ENCODE measurements around the gene FAM234B. TPM values are rescaled to one million over a fixed set of nuclear protein-coding genes. Genes with fewer than 3 reads are reported as not detected.

The FAM234B gene
- total RNA-seq, 1 donor from 2014 or later = 9.5 TPM

DNA sequence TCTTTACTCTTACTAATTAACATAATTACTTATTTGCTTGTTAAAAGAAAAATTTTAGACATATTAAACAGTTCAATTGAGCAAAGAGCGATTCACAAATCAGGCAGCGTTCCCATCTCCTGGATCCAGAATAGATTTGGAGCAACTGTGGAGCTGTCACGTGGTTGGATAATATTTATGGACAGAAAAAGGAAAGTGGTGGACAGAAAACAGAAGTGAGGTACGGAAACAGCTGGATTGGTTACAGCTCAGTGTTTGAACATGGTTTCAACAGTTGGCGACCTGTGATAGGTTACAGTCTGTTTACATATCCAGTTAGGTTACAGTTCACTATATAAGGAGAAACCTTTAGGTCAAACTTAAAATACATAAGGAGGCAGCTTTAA lies 19.7 kb upstream of the FAM234B start:
- Mint-ChIP-seq H3K27ac (no peak overlapping the region), H3K27me3 (ENCODE audit: low read depth) (no peaks in the 10 kb centered on the region), H3K9me3 (no peaks in the 10 kb centered on the region), H3K4me3 (no peak overlapping the region), H3K36me3 (no peaks in the 10 kb centered on the region), H3K4me1 (no peaks in the 10 kb centered on the region)
- DNase-seq (ENCODE audit: low spot score in 2 of 2, unreplicated experiment in 2 of 2) = no peak
- TF ChIP-seq, protein P1, sequence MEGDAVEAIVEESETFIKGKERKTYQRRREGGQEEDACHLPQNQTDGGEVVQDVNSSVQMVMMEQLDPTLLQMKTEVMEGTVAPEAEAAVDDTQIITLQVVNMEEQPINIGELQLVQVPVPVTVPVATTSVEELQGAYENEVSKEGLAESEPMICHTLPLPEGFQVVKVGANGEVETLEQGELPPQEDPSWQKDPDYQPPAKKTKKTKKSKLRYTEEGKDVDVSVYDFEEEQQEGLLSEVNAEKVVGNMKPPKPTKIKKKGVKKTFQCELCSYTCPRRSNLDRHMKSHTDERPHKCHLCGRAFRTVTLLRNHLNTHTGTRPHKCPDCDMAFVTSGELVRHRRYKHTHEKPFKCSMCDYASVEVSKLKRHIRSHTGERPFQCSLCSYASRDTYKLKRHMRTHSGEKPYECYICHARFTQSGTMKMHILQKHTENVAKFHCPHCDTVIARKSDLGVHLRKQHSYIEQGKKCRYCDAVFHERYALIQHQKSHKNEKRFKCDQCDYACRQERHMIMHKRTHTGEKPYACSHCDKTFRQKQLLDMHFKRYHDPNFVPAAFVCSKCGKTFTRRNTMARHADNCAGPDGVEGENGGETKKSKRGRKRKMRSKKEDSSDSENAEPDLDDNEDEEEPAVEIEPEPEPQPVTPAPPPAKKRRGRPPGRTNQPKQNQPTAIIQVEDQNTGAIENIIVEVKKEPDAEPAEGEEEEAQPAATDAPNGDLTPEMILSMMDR (IDR thresholded peaks at IDR 0.05; ENCODE audit: unreplicated experiment) = no peak

DNA sequence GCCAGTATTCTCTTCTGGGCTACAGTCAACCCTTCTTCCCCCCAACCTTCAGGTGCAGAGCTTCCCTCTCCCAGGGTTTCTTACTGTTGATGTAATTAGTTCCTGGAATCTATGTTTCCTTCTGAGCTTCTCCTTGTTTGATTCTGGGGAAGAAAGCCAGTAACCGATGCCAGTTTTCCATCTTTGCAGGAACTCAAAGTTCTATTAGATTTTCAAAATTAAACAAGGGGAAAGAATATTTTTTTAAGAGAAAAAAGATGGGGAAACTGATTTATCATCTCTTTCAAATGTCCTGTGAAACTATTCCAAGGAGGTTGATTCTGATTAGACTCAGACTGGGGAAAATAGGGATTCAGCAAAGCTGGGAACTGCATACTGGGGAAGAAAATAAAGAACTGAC lies 17.9 kb upstream of the FAM234B start:
- Mint-ChIP-seq H3K36me3 (no peaks in the 10 kb centered on the region), H3K4me1 (no peaks in the 10 kb centered on the region), H3K27ac (no peak overlapping the region), H3K27me3 (ENCODE audit: low read depth) (no peaks in the 10 kb centered on the region), H3K9me3 (no peaks in the 10 kb centered on the region), H3K4me3 (no peak overlapping the region)
- TF ChIP-seq, protein P1 (IDR thresholded peaks at IDR 0.05; ENCODE audit: unreplicated experiment) = no peak
- no peak for DNase-seq (ENCODE audit: low spot score in 2 of 2, unreplicated experiment in 2 of 2)

DNA sequence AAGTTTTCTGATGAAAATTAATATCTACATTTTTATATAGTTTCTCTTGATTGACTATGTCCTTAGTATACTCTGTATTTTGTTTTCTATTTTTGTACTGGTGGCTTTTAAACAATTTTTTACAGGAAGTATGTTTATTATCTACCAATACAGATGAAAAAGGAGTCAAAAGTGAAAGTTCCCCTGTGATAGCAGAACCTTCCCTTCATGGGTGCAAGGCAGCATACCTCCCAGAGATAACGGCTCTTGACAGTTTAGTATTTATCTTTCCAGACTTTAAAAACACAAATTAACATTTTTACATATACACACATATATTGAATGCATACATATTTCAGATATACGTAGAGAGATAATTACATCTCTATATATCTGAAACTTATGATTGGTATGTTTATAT lies 17.1 kb upstream of the FAM234B start:
- Mint-ChIP-seq H3K27ac (no peak overlapping the region), H3K4me1 (no peaks in the 10 kb centered on the region), H3K9me3 (no peaks in the 10 kb centered on the region), H3K27me3 (ENCODE audit: low read depth) (no peaks in the 10 kb centered on the region), H3K4me3 (no peak overlapping the region), H3K36me3 (no peaks in the 10 kb centered on the region)
- TF ChIP-seq, protein P1 (IDR thresholded peaks at IDR 0.05; ENCODE audit: unreplicated experiment) = no peak
- no peak for DNase-seq (ENCODE audit: low spot score in 2 of 2, unreplicated experiment in 2 of 2)

DNA sequence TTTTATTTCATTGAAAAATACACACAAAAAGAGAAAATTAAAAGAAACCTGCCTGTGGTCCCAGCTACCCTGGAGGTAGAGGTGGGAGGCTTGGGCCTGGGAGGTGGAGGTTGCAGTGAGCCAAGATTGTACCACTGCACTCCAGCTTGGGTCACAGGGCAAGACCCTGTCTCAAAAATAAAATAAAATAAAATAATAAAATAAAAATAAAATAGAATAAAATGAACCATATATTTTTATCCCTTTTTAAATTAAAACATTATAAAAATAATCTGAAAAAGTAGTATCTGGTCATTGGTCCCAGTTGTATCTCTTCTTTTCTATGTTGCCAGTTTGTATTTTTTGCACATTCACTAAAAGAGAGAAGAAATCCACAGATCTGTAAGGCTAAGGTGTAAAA lies 16.7 kb upstream of the FAM234B start:
- no peaks in the 10 kb centered on the region for H3K36me3 Mint-ChIP-seq
- no peaks in the 10 kb centered on the region for H3K9me3 Mint-ChIP-seq
- H3K4me1 Mint-ChIP-seq = no peaks in the 10 kb centered on the region
- H3K4me3 Mint-ChIP-seq = no peak overlapping the region
- no peak for DNase-seq (ENCODE audit: low spot score in 2 of 2, unreplicated experiment in 2 of 2)
- TF ChIP-seq, protein P1 (IDR thresholded peaks at IDR 0.05; ENCODE audit: unreplicated experiment) = no peak
- H3K27ac Mint-ChIP-seq = no peak overlapping the region
- no peaks in the 10 kb centered on the region for H3K27me3 Mint-ChIP-seq (ENCODE audit: low read depth)

DNA sequence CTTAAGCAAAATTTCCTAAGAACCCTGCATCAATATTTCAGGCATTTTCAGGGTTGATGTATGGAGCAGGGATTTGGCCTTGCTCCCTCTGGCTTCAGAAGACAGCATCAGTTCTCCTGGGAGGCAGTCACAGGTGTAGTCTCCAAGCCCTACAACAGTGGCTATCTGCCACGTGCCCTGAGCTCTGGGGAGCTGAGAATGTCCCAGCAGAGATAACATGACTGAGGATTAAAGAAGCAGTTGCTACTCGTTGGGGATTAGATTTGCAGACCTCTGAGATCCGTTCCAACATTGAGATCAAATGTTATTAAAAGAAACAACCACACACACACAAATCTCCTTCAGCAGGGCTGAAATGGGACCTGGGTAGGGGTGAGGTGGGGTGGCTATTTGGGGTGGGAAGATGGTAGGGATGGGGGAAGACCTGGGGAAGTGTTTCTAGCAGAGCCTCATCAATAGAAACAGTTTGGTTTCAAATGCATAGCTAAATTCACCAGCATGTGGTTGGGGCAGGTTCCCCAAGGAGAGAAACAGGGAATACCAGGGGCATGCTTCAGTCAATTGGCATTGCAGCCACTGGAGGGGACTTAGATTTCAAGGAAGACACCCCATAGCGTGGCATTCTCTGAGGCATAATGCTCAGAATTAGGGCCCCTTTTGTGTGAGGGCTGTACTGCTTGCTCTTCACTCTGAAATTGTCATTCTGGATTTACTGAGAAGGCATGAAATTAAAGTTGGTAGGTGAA lies 15.2 kb upstream of the FAM234B start:
- no peaks in the 10 kb centered on the region for H3K27me3 Mint-ChIP-seq (ENCODE audit: low read depth)
- H3K36me3 Mint-ChIP-seq = no peaks in the 10 kb centered on the region
- no peak overlapping the region for H3K27ac Mint-ChIP-seq
- no peaks in the 10 kb centered on the region for H3K9me3 Mint-ChIP-seq
- TF ChIP-seq, protein P1 (IDR thresholded peaks at IDR 0.05; ENCODE audit: unreplicated experiment) = no peak
- H3K4me1 Mint-ChIP-seq = peaks cover 4% of the 10 kb centered on the region
- DNase-seq (ENCODE audit: low spot score in 2 of 2, unreplicated experiment in 2 of 2) = no peak
- no peak overlapping the region for H3K4me3 Mint-ChIP-seq
